Measurements from ENCODE around the gene BRI3BP.
A peak's percentile ranks its signal among the peaks of the same experiment; 100 is the strongest.

GRCh38 chr12:125065021-125065918 is 71.8 kb downstream of the BRI3BP start, which contains the start of gene AACS:
- TF ChIP-seq CTCF (IDR thresholded peaks at IDR 0.05) (peak in 1 of 6 experiments; percentile 16), POLR2A (IDR thresholded peaks at IDR 0.05) (peak in 1 of 2 donors; percentile 72)

Data from thyroid gland (tissue), 4 donors.